Measurements from ENCODE around the gene CADPS2. TPM values are rescaled to one million over a fixed set of nuclear protein-coding genes. Genes with fewer than 3 reads are reported as not detected.

CADPS2 gene
- total RNA-seq, 1 experiment from 2014 or later = 16.4 TPM

- CTCF ChIA-PET = no interaction called here
These were observed 469.9 kb downstream of the CADPS2 start for GRCh38 chr7:122416336-122416735.

GRCh38 chr7:122415510-122415909 is 470.8 kb downstream of the CADPS2 start:
- Mint-ChIP-seq H3K9me3 (ENCODE audit: low read depth, unreplicated experiment) (no peaks in the 10 kb centered on the region), H3K27ac (ENCODE audit: unreplicated experiment) (no peak overlapping the region), H3K4me3 (ENCODE audit: low read depth, unreplicated experiment) (no peak overlapping the region), H3K27me3 (ENCODE audit: unreplicated experiment) (no peaks in the 10 kb centered on the region), H3K4me1 (ENCODE audit: low read depth, unreplicated experiment) (no peaks in the 10 kb centered on the region), H3K36me3 (ENCODE audit: insufficient read depth, unreplicated experiment) (no peaks in the 10 kb centered on the region)
- no TSS peak for BruUV-seq (replicated peaks)
- no peak for TF ChIP-seq CTCF (IDR thresholded peaks at IDR 0.05; ENCODE audit: unreplicated experiment)
- CTCF ChIA-PET = no interaction called here
- DNase-seq = no peak
- intact Hi-C loops (cut with micrococcal nuclease; ENCODE audit: unreplicated experiment) = no loop called here

More at GRCh38 chr7:122416336-122416735, 469.9 kb downstream of the CADPS2 start:
- no peak for TF ChIP-seq CTCF (IDR thresholded peaks at IDR 0.05; ENCODE audit: unreplicated experiment)
- Mint-ChIP-seq H3K27me3 (ENCODE audit: unreplicated experiment) (no peaks in the 10 kb centered on the region), H3K27ac (ENCODE audit: unreplicated experiment) (no peak overlapping the region), H3K4me3 (ENCODE audit: low read depth, unreplicated experiment) (no peak overlapping the region), H3K4me1 (ENCODE audit: low read depth, unreplicated experiment) (no peaks in the 10 kb centered on the region), H3K9me3 (ENCODE audit: low read depth, unreplicated experiment) (no peaks in the 10 kb centered on the region), H3K36me3 (ENCODE audit: insufficient read depth, unreplicated experiment) (no peaks in the 10 kb centered on the region)
- BruUV-seq (replicated peaks) = no TSS peak
- intact Hi-C loops (cut with micrococcal nuclease; ENCODE audit: unreplicated experiment) = no loop called here
- no peak for DNase-seq

- Mint-ChIP-seq H3K36me3 (ENCODE audit: insufficient read depth, unreplicated experiment) (no peaks in the 10 kb centered on the region), H3K9me3 (ENCODE audit: low read depth, unreplicated experiment) (no peaks in the 10 kb centered on the region), H3K4me1 (ENCODE audit: low read depth, unreplicated experiment) (no peaks in the 10 kb centered on the region), H3K4me3 (ENCODE audit: low read depth, unreplicated experiment) (no peak overlapping the region), H3K27ac (ENCODE audit: unreplicated experiment) (no peak overlapping the region), H3K27me3 (ENCODE audit: unreplicated experiment) (no peaks in the 10 kb centered on the region)
- intact Hi-C loops (cut with micrococcal nuclease; ENCODE audit: unreplicated experiment) = no loop called here
- no TSS peak for BruUV-seq (replicated peaks)
- no peak for TF ChIP-seq CTCF (IDR thresholded peaks at IDR 0.05; ENCODE audit: unreplicated experiment)
- CTCF ChIA-PET = no interaction called here
- DNase-seq = no peak
These were observed 472.9 kb downstream of the CADPS2 start for GRCh38 chr7:122413339-122413738.

- H3K36me3 Mint-ChIP-seq (ENCODE audit: insufficient read depth, unreplicated experiment) = no peaks in the 10 kb centered on the region
- CTCF ChIA-PET = no interaction called here
- no TSS peak for BruUV-seq (replicated peaks)
- no peak for TF ChIP-seq CTCF (IDR thresholded peaks at IDR 0.05; ENCODE audit: unreplicated experiment)
- H3K4me1 Mint-ChIP-seq (ENCODE audit: low read depth, unreplicated experiment) = no peaks in the 10 kb centered on the region
- H3K4me3 Mint-ChIP-seq (ENCODE audit: low read depth, unreplicated experiment) = no peak overlapping the region
- H3K9me3 Mint-ChIP-seq (ENCODE audit: low read depth, unreplicated experiment) = no peaks in the 10 kb centered on the region
- intact Hi-C loops (cut with micrococcal nuclease; ENCODE audit: unreplicated experiment) = no loop called here
- DNase-seq = no peak
- no peak overlapping the region for H3K27ac Mint-ChIP-seq (ENCODE audit: unreplicated experiment)
- H3K27me3 Mint-ChIP-seq (ENCODE audit: unreplicated experiment) = no peaks in the 10 kb centered on the region
These were observed 473.4 kb downstream of the CADPS2 start for GRCh38 chr7:122412883-122413282.

Measured in Calu3 (cell line).